Transverse colon (tissue), 4 donors: ENCODE data around the gene TWNK.

Source experiments
- CTCF ChIP-seq, 5 experiments: fragments of 200-600 bp in 3 of 5; fragments of 450-650 bp in 2 of 5; sonication (generic) in 3 of 5; IDR thresholded peaks; 1 replicate in 2 of 5; 2 replicates in 3 of 5; pipeline ENCODE4 v1.5.1; 2016 to 2017; ENCODE audit warnings: antibody characterized with exemption in 5 of 5, inconsistent platforms in 3 of 5, mild to moderate bottlenecking in 2 of 5, moderate library complexity in 1 of 5
- EP300 ChIP-seq: sonication (generic); formaldehyde crosslinking; IDR thresholded peaks from one replicate; pipeline ENCODE4 v1.6.1; 2017; ENCODE audit warnings: antibody characterized with exemption, low read depth
- POLR2A ChIP-seq: fragments of 450-650 bp; IDR thresholded peaks from one replicate; pipeline ENCODE4 v1.6.1; 2016; ENCODE audit warnings: antibody characterized with exemption, mild to moderate bottlenecking, moderate library complexity
- POLR2AphosphoS5 ChIP-seq, 3 donors: sonication (generic); formaldehyde crosslinking; IDR thresholded peaks; one replicate each; pipeline ENCODE4 v1.6.1; 2016; ENCODE audit warnings: antibody characterized with exemption in 3 of 3

- TF ChIP-seq CTCF (IDR thresholded peaks at IDR 0.05) = no peak
- TF ChIP-seq POLR2A = no peak
- no peak for TF ChIP-seq EP300
- no peak for TF ChIP-seq POLR2AphosphoS5 (IDR thresholded peaks at IDR 0.05)
Observed at GRCh38 chr10:100979791-100980272, 7.5 kb upstream of the TWNK start.
